Endometrial microvascular endothelial cells (primary cell): ENCODE data around the gene KIF17. TPM values are rescaled to one million over a fixed set of nuclear protein-coding genes. Genes with fewer than 3 reads are reported as not detected.

Experiments
- in situ Hi-C: cut with HindIII; loops from 2 replicates; pipeline ENCODE4 v1.10.0; 2017; ENCODE audit warnings: low sequenced_read_pairs, low pct_unique_long_range_greater_than_20kb; ENCODE audit errors: inconsistent ontology term
- total RNA-seq: library from RNA; depleted of rRNA; stranded (reverse); fragments of >200 nt; gene quantifications from one replicate; pipeline ENCODE4 v1.2.3, GENCODE V29; 2015; ENCODE audit errors: inconsistent ontology term

Gene KIF17
- total RNA-seq, 1 donor from 2014 or later, result 26.4 TPM

GRCh38 chr1:20644416-20644815 lies 73.4 kb downstream of the KIF17 start:
- in situ Hi-C loops, result no loop called here

- in situ Hi-C loops, result no loop called here
Observed at GRCh38 chr1:20643080-20643479, 74.7 kb downstream of the KIF17 start.

DNA sequence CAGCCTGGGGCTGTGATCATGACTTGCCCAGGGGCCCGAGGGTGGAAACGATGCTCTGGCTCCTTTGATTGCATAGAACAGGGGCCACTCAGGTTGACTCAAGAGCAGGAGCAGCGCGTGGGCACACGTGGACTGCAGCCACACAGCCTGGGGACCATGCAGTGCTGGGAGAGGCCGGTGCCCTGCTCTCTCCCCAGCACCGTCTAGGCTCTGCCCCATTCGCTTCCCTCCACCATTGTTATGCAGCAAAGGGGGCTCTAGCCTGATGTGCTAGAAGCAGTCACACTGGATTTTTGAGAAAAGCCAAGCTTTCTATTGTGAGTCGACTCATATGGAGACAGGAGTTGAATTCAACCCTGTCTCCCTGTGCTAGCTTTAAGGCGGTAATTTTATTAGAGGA lies 75.8 kb downstream of the KIF17 start:
- in situ Hi-C loops, result no loop called here

GRCh38 chr1:20640183-20640597 lies 77.6 kb downstream of the KIF17 start:
- in situ Hi-C loops, result no loop called here

GRCh38 chr1:20636785-20637347 lies 80.9 kb downstream of the KIF17 start:
- in situ Hi-C loops, result no loop called here

GRCh38 chr1:20634594-20635084 lies 83.2 kb downstream of the KIF17 start:
- in situ Hi-C loops, result no loop called here

GRCh38 chr1:20634065-20634593 lies 83.7 kb downstream of the KIF17 start:
- in situ Hi-C loops, result no loop called here

GRCh38 chr1:20633190-20634064 lies 84.4 kb downstream of the KIF17 start, which contains the start of gene PINK1:
Gene PINK1 (plus strand): TSS chr1:20633458. CDS start chr1:20633549, 91 bp downstream.
- in situ Hi-C loops, result no loop called here

DNA sequence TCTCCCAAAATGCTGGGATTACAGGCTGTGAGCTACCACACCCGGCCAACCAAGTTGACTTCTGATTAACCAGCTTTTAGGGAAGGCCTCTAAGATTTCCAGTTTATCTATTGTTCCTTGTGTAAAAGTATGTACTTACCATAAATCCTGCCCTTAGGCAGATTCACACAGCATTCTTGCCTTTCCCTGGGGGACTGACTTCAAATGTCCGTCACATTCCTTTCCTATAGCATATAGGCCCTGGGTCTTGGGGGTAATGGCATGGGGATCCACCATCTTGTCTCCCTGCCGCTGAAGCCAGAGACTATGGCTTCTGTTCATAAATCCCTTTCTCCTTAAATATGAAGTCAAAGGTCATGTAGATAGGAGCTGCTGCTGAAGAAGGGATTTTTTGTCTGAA lies 85.4 kb downstream of the KIF17 start:
- in situ Hi-C loops, result no loop called here

- in situ Hi-C loops, result no loop called here
Observed at GRCh38 chr1:20630729-20631128, 87.1 kb downstream of the KIF17 start.

DNA sequence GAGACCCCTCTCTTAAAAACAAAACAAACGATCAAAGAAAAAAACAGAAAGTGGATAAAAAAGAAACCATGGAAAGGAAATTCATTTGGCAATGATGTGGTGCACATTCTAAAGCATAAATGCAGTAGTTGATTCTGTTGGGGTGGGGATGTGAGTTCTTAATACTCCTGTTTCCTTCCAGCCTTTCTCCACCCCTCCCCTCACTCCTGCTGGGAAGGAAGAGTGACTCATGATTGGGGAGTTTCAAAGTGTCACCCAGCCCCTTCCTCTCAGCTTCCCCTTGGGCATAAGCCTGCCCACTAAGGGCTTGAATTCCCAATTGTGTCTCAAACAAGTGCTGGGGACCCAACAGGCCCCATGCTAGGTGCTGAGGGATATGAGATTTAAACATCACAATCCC lies 91.3 kb downstream of the KIF17 start:
- in situ Hi-C loops, result no loop called here

GRCh38 chr1:20626098-20626427 lies 91.7 kb downstream of the KIF17 start:
- in situ Hi-C loops, result no loop called here

DNA sequence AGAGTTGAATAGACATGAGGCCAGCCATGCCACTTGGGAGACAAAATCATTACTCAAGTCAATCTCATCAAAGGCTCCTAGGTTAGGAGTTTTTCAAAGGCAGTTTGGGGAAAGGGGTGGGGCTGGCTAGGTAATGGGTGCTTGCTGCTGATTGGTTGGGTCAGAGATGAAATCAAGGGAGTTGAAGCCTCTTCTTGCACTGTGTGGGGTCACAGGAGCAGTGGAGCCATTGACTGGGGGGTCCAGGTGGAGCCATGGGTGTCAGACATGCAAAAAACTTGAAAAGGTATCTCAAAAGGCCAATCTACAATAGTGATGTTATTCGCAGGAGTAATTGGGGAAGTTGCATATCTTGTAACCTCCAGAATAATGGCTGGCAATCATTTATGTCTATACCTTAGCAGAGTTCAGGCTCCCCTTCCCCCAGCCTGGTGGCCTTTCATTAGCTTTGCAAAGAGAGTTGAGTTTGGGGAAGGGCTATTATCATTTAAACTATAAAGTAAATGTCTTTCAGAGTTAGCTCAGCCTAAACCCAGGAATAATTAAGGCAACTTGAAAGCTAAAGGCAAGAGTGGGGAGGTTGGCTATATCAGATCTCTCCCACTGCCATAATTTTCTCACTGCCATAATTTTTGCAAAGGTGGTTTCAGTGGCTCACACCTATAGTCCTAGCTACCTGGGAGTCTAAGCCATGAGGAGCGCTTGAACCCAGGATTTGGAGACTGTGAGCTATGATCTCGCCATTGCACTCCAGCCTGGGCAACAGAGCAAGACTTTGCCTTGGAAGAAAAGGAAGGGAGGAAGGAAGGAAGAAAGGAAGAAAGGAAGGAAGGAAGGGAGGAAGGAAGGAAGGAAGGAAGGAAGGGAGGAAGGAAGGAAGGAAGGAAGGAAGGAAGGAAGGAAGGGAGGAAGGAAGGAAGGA lies 92.4 kb downstream of the KIF17 start:
- in situ Hi-C loops, result no loop called here

DNA sequence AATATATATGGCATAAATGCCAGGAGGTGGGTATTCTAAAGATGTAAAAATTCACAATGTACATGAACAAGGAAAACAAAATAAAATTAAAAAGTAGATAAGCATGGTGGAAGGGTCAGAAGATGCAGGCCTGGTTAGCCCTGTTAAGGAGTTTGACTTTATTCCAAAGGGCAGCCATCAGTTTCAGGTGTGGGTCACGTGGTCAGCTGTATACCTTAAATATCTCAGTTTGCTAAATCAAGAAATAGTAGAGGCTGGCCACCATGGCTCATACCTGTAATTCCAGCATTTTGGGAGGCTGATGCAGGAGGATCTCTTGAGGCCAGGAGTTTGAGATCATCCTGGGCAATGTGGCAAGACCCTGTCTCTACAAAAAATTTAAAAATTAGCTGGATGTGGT lies 93.1 kb downstream of the KIF17 start:
- in situ Hi-C loops, result no loop called here

DNA sequence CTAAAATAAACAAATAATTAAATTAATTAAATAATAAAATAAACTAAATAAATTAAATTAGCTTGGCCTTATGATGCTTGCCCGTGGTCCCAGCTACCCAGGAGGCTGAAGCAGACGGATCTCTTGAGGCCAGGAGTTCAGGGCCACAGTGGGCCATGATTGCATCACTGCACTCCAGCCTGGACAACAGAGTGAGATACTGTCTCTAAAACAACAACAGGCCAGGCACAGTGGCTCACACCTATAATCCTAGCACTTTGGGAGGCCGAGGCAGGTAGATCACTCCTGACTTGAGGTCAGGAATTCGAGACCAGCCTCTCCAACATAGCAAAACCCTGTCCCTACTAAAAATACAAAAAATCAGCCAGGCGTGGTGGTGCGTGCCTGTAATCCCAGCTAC lies 96.8 kb downstream of the KIF17 start:
- in situ Hi-C loops, result no loop called here

GRCh38 chr1:20619999-20620398 lies 97.8 kb downstream of the KIF17 start:
- in situ Hi-C loops, result no loop called here

- in situ Hi-C loops, result no loop called here
Observed at GRCh38 chr1:20618550-20618949, 99.3 kb downstream of the KIF17 start.

- in situ Hi-C loops, result no loop called here
Observed at GRCh38 chr1:20616847-20617487, 100.8 kb downstream of the KIF17 start.
